Measurements from ENCODE around the gene C12orf42.

C12orf42 gene

DNA sequence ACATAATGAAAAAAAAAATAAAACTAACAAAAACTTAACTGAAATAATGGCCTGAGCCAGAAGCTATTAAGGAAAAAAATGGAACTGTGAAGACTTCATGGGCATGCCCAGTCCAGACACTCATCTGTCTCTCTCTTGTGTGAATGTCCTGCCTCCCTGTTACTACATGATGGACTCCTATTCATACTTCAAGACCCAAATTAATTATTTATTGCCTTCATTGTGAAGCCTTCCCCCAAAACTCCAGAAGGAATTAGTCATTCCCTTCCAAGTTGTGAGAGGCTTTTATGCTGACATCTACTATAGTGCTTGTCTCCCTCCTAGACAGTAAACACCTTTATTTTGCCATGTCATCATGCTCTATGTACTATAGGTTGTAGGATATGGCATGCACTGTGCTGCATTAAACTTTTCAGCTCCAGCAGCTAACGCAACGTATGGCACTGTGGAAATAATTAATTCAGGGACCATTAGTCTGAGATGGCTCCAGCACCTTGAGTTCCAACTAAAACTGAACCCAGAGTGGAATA is 25.0 kb upstream of the C12orf42 start:
- H3K4me2 ChIP-seq (ENCODE audit: low read length): no peak overlapping the region
- TF ChIP-seq, protein P1, sequence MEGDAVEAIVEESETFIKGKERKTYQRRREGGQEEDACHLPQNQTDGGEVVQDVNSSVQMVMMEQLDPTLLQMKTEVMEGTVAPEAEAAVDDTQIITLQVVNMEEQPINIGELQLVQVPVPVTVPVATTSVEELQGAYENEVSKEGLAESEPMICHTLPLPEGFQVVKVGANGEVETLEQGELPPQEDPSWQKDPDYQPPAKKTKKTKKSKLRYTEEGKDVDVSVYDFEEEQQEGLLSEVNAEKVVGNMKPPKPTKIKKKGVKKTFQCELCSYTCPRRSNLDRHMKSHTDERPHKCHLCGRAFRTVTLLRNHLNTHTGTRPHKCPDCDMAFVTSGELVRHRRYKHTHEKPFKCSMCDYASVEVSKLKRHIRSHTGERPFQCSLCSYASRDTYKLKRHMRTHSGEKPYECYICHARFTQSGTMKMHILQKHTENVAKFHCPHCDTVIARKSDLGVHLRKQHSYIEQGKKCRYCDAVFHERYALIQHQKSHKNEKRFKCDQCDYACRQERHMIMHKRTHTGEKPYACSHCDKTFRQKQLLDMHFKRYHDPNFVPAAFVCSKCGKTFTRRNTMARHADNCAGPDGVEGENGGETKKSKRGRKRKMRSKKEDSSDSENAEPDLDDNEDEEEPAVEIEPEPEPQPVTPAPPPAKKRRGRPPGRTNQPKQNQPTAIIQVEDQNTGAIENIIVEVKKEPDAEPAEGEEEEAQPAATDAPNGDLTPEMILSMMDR (IDR thresholded peaks at IDR 0.05): no peak
- no peaks in the 10 kb centered on the region for H3K9me3 ChIP-seq (ENCODE audit: control insufficient read depth, low read length)
- no peak overlapping the region for H3K27ac ChIP-seq
- H3K4me3 ChIP-seq (ENCODE audit: low read depth, low read length): no peak overlapping the region
- H3K27me3 ChIP-seq (ENCODE audit: control insufficient read depth, insufficient read depth, low read length): no peaks in the 10 kb centered on the region
- no peak overlapping the region for H3K9ac ChIP-seq
- H3K4me1 ChIP-seq: no peaks in the 10 kb centered on the region
- H3K36me3 ChIP-seq (ENCODE audit: control insufficient read depth, insufficient read depth, low read length): no peaks in the 10 kb centered on the region
- H2AFZ ChIP-seq: no peak overlapping the region
- no peaks in the 10 kb centered on the region for H3K79me2 ChIP-seq

DNA sequence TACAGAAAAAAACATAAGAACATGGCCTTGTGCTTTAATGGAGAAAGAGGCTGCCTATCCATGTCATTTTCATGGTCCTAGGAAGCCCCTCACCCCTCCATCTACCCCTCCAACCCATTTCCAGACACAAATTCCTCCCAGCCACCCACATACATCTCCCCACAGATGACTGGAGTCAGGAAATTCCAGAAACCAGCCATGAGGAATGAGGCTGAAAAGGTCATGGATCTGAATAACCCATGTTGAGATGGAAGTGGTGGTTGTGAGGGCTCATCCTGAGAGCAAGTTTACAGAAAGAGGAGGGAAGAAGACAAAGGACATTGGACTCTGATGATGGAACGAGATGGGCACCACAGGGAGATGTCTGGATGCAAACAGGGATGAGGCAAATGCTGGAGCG is 23.9 kb upstream of the C12orf42 start:
- Histone ChIP-seq H3K4me3 (ENCODE audit: low read depth, low read length) (no peak overlapping the region), H3K27ac (no peak overlapping the region), H3K9ac (no peak overlapping the region), H3K4me1 (no peaks in the 10 kb centered on the region), H3K27me3 (ENCODE audit: control insufficient read depth, insufficient read depth, low read length) (no peaks in the 10 kb centered on the region), H2AFZ (no peak overlapping the region), H3K36me3 (ENCODE audit: control insufficient read depth, insufficient read depth, low read length) (no peaks in the 10 kb centered on the region), H3K4me2 (ENCODE audit: low read length) (no peak overlapping the region), H3K79me2 (no peaks in the 10 kb centered on the region), H3K9me3 (ENCODE audit: control insufficient read depth, low read length) (no peaks in the 10 kb centered on the region)
- TF ChIP-seq, protein P1 (IDR thresholded peaks at IDR 0.05): no peak

GRCh38 chr12:103518899-103519298 is 23.1 kb upstream of the C12orf42 start:
- H3K36me3 ChIP-seq (ENCODE audit: control insufficient read depth, insufficient read depth, low read length): no peaks in the 10 kb centered on the region
- H2AFZ ChIP-seq: no peak overlapping the region
- H3K27ac ChIP-seq: no peak overlapping the region
- H3K4me1 ChIP-seq: no peaks in the 10 kb centered on the region
- H3K4me2 ChIP-seq (ENCODE audit: low read length): no peak overlapping the region
- TF ChIP-seq, protein P1 (IDR thresholded peaks at IDR 0.05): no peak
- H3K4me3 ChIP-seq (ENCODE audit: low read depth, low read length): no peak overlapping the region
- H3K9ac ChIP-seq: no peak overlapping the region
- H3K79me2 ChIP-seq: no peaks in the 10 kb centered on the region
- H3K27me3 ChIP-seq (ENCODE audit: control insufficient read depth, insufficient read depth, low read length): no peaks in the 10 kb centered on the region
- H3K9me3 ChIP-seq (ENCODE audit: control insufficient read depth, low read length): no peaks in the 10 kb centered on the region

GRCh38 chr12:103517161-103517560 is 21.4 kb upstream of the C12orf42 start:
- Histone ChIP-seq H3K36me3 (ENCODE audit: control insufficient read depth, insufficient read depth, low read length) (no peaks in the 10 kb centered on the region), H3K4me1 (no peaks in the 10 kb centered on the region)
- TF ChIP-seq, protein P1 (IDR thresholded peaks at IDR 0.05): no peak

GRCh38 chr12:103515341-103515740 is 19.6 kb upstream of the C12orf42 start:
- no peaks in the 10 kb centered on the region for H3K79me2 ChIP-seq
- TF ChIP-seq, protein P1 (IDR thresholded peaks at IDR 0.05): no peak
- H3K27me3 ChIP-seq (ENCODE audit: control insufficient read depth, insufficient read depth, low read length): no peaks in the 10 kb centered on the region
- no peak overlapping the region for H3K4me2 ChIP-seq (ENCODE audit: low read length)
- no peaks in the 10 kb centered on the region for H3K4me1 ChIP-seq
- H2AFZ ChIP-seq: no peak overlapping the region
- no peak overlapping the region for H3K9ac ChIP-seq
- H3K9me3 ChIP-seq (ENCODE audit: control insufficient read depth, low read length): no peaks in the 10 kb centered on the region
- H3K4me3 ChIP-seq (ENCODE audit: low read depth, low read length): no peak overlapping the region
- H3K36me3 ChIP-seq (ENCODE audit: control insufficient read depth, insufficient read depth, low read length): no peaks in the 10 kb centered on the region
- H3K27ac ChIP-seq: no peak overlapping the region

More at GRCh38 chr12:103517161-103517560, 21.4 kb upstream of the C12orf42 start:
- no peaks in the 10 kb centered on the region for H3K27me3 ChIP-seq (ENCODE audit: control insufficient read depth, insufficient read depth, low read length)
- no peaks in the 10 kb centered on the region for H3K79me2 ChIP-seq
- H3K4me3 ChIP-seq (ENCODE audit: low read depth, low read length): no peak overlapping the region
- no peak overlapping the region for H2AFZ ChIP-seq
- H3K4me2 ChIP-seq (ENCODE audit: low read length): no peak overlapping the region
- H3K9ac ChIP-seq: no peak overlapping the region
- no peak overlapping the region for H3K27ac ChIP-seq
- no peaks in the 10 kb centered on the region for H3K9me3 ChIP-seq (ENCODE audit: control insufficient read depth, low read length)

Data from parathyroid adenoma (tissue), 2 donors.